IPS-20b (cell line): ENCODE results near the gene EPB41.

Experiments
- H3K27ac ChIP-seq: one replicate; pipeline ENCODE4 v1.5.1; 2013; ENCODE audit warnings: low read length
- H3K27me3 ChIP-seq: 2 replicates; pipeline ENCODE4 v1.6.1; 2013; ENCODE audit warnings: mild to moderate bottlenecking, low read length, inconsistent platforms; ENCODE audit not compliant: insufficient read depth
- H3K36me3 ChIP-seq: 2 replicates; pipeline ENCODE4 v1.6.1; 2013; ENCODE audit warnings: low read depth, mild to moderate bottlenecking, inconsistent platforms, low read length, moderate library complexity; ENCODE audit not compliant: insufficient read depth
- H3K4me1 ChIP-seq: 2 replicates; pipeline ENCODE4 v1.6.1; 2013; ENCODE audit warnings: mild to moderate bottlenecking, control low read depth, inconsistent platforms, low read length, moderate library complexity; ENCODE audit not compliant: insufficient read depth
- H3K4me3 ChIP-seq: 2 replicates; pipeline ENCODE4 v1.5.1; 2013; ENCODE audit warnings: mild to moderate bottlenecking, low read length, inconsistent platforms
- H3K9ac ChIP-seq: 2 replicates; pipeline ENCODE4 v1.6.1; 2013; ENCODE audit warnings: low read depth, mild to moderate bottlenecking, inconsistent platforms, low read length, moderate library complexity
- H3K9me3 ChIP-seq: 2 replicates; pipeline ENCODE4 v1.6.1; 2013; ENCODE audit warnings: mild to moderate bottlenecking, low read depth, low read length, inconsistent platforms; ENCODE audit not compliant: insufficient read depth

The EPB41 gene

DNA sequence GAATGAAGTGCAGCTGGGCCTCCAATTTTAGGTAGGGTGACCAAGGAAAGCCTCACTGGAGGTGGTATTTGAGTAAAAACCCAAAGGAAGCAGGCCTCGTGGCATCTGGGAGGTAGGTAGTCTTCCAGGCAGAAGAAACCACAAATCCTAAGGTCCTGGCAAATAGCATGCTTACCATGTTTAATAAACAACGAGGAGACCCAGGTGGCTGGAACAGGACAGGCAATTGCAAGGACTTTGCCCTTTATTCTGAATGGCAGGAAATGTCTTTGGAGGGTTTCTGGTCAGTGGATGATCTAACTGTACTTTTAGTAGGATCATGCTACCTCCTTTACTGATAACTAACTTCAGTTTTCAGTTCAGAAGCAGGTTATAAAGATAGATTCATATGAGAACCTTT lies 52.2 kb downstream of the EPB41 start:
- H3K36me3 ChIP-seq = no peaks in the 10 kb centered on the region
- no peak overlapping the region for H3K27ac ChIP-seq

GRCh38 chr1:28971980-28972771 lies 57.8 kb downstream of the EPB41 start:
- Histone ChIP-seq H3K4me3 (no peak overlapping the region), H3K9me3 (no peaks in the 10 kb centered on the region), H3K9ac (no peak overlapping the region), H3K27ac (no peak overlapping the region), H3K27me3 (no peaks in the 10 kb centered on the region), H3K36me3 (no peaks in the 10 kb centered on the region), H3K4me1 (no peaks in the 10 kb centered on the region; the same call in 1 of the 2 replicates)

More for the DNA sequence above, 52.2 kb downstream of the EPB41 start:
- Histone ChIP-seq H3K4me3 (no peak overlapping the region), H3K27me3 (no peaks in the 10 kb centered on the region), H3K9ac (no peak overlapping the region), H3K9me3 (no peaks in the 10 kb centered on the region), H3K4me1 (peaks cover 4% of the 10 kb centered on the region; the same call in 1 of the 2 replicates)

- H3K36me3 ChIP-seq = no peaks in the 10 kb centered on the region
- no peak overlapping the region for H3K9ac ChIP-seq
- no peak overlapping the region for H3K4me3 ChIP-seq
- H3K27ac ChIP-seq = no peak overlapping the region
- no peaks in the 10 kb centered on the region; the same call in 1 of the 2 replicates for H3K4me1 ChIP-seq
- no peaks in the 10 kb centered on the region for H3K9me3 ChIP-seq
- H3K27me3 ChIP-seq = no peaks in the 10 kb centered on the region
These were observed 59.4 kb downstream of the EPB41 start for GRCh38 chr1:28973596-28974421.

DNA sequence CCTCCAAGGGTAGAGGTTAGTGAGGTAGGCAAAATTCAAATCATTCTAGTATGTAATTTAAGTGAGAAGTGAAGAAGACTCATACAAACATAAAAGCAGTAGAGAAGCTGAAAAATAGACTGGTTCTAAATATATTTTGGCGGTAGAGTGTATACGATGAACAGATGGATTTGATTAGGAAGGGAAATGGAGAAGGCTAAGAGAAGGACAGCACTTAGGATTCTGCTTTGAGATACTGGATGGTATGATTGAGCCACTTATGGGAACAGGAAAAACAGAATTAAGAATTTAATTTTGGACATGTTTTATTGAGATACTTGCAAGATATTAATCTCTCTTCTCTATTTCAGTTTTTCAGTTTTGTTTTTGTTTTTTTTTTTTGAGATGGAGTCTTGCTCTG lies 60.1 kb downstream of the EPB41 start:
- Histone ChIP-seq H3K9me3 (no peaks in the 10 kb centered on the region), H3K9ac (no peak overlapping the region), H3K4me1 (no peaks in the 10 kb centered on the region; the same call in 1 of the 2 replicates), H3K27me3 (no peaks in the 10 kb centered on the region), H3K36me3 (no peaks in the 10 kb centered on the region), H3K4me3 (no peak overlapping the region), H3K27ac (no peak overlapping the region)

DNA sequence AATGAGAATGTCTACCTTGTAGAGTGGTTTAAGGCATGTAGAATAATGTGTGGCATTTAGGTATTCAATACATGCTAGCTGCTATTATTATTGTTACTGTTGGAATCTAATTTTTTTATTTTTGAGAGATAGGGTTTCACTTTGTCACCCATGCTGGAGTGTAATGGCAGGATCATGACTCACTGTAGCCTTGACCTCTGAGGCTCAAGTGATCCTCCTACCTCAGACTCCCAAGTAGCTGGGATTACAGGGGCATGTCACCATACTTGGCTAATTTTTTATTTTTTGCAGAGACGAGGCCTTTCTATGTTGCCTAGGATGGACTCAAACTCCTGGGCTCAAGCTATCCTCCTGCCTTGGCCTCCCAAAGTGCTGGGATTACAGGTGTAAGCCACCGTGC lies 61.9 kb downstream of the EPB41 start:
- H3K36me3 ChIP-seq = no peaks in the 10 kb centered on the region
- H3K27ac ChIP-seq = no peak overlapping the region
- no peak overlapping the region for H3K4me3 ChIP-seq
- H3K9me3 ChIP-seq = no peaks in the 10 kb centered on the region
- H3K27me3 ChIP-seq = no peaks in the 10 kb centered on the region
- no peaks in the 10 kb centered on the region; the same call in 1 of the 2 replicates for H3K4me1 ChIP-seq
- H3K9ac ChIP-seq = no peak overlapping the region

DNA sequence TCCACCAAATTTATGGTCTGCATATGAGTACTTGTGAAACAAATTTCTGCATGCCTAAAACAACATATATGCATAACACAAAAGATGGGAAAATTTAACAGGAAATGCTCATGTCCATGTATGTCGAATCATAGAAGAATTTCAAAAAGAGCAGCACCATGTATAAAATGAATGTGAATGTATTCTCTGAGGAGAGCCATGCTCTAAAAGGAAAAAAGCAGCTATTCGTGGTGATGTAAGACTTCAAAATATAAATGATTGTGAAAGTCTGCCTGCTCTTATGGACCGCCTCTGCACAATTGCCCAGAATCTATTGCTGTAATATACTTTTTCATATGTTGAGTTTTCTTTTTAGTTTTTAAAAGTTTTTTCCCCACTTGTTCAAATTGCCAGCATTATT lies 66.8 kb downstream of the EPB41 start:
- Histone ChIP-seq H3K4me3 (no peak overlapping the region), H3K36me3 (no peaks in the 10 kb centered on the region), H3K9ac (no peak overlapping the region), H3K27me3 (no peaks in the 10 kb centered on the region), H3K27ac (no peak overlapping the region), H3K4me1 (peaks cover 16% of the 10 kb centered on the region; the same call in 1 of the 2 replicates), H3K9me3 (no peaks in the 10 kb centered on the region)

GRCh38 chr1:28982198-28982597 lies 67.8 kb downstream of the EPB41 start:
- Histone ChIP-seq H3K4me3 (no peak overlapping the region), H3K27ac (no peak overlapping the region), H3K9ac (no peak overlapping the region), H3K36me3 (no peaks in the 10 kb centered on the region), H3K9me3 (no peaks in the 10 kb centered on the region), H3K27me3 (no peaks in the 10 kb centered on the region), H3K4me1 (peaks cover 16% of the 10 kb centered on the region; the same call in 1 of the 2 replicates)

GRCh38 chr1:28983091-28983490 lies 68.7 kb downstream of the EPB41 start:
- Histone ChIP-seq H3K27me3 (no peaks in the 10 kb centered on the region), H3K9ac (no peak overlapping the region; the same call in 1 of the 2 replicates), H3K36me3 (peaks cover 5% of the 10 kb centered on the region; the same call in 1 of the 2 replicates), H3K4me1 (peaks cover 16% of the 10 kb centered on the region; the same call in 1 of the 2 replicates), H3K27ac (no peak overlapping the region), H3K4me3 (0 out of 2 replicates have a peak overlapping the region, but pooled peaks have one; percentile 2), H3K9me3 (no peaks in the 10 kb centered on the region)

GRCh38 chr1:28983509-28984310 lies 69.3 kb downstream of the EPB41 start:
- Histone ChIP-seq H3K9ac (no peak overlapping the region; the same call in 1 of the 2 replicates), H3K27ac (no peak overlapping the region), H3K4me3 (0 out of 2 replicates have a peak overlapping the region, but pooled peaks have one; percentile 2), H3K4me1 (peaks cover 16% of the 10 kb centered on the region; the same call in 1 of the 2 replicates), H3K36me3 (peaks cover 5% of the 10 kb centered on the region; the same call in 1 of the 2 replicates), H3K9me3 (no peaks in the 10 kb centered on the region), H3K27me3 (no peaks in the 10 kb centered on the region)

GRCh38 chr1:28984311-28984684 lies 69.9 kb downstream of the EPB41 start:
- peaks cover 6% of the 10 kb centered on the region; the same call in 1 of the 2 replicates for H3K36me3 ChIP-seq
- no peaks in the 10 kb centered on the region for H3K9me3 ChIP-seq
- H3K27me3 ChIP-seq = no peaks in the 10 kb centered on the region
- H3K27ac ChIP-seq = no peak overlapping the region
- H3K4me3 ChIP-seq = no peak overlapping the region
- H3K4me1 ChIP-seq = peaks cover 16% of the 10 kb centered on the region; the same call in 1 of the 2 replicates
- no peak overlapping the region for H3K9ac ChIP-seq

DNA sequence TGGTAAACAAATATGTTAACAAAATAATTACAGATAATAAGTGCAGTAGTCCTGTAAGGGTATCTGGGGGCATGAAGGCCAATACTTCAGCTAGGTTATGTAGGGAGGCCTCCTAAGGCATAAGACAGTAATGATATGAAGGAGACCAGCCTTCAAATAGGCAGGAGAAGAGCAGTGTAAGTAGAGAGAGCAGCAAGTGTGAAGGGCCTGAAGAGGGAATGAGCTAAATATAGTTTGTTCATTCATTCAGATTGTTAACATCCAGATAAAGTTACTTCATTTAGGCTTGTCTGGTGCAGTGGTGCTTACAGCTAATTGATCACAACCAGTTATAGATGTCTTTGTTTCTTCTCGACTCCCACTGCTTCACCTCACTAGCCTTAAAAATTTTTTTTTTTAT lies 71.1 kb downstream of the EPB41 start:
- H3K36me3 ChIP-seq = peaks cover 9% of the 10 kb centered on the region; the same call in 1 of the 2 replicates

More for the DNA sequence above, 71.1 kb downstream of the EPB41 start:
- no peak overlapping the region for H3K9ac ChIP-seq
- no peaks in the 10 kb centered on the region for H3K27me3 ChIP-seq
- H3K9me3 ChIP-seq = no peaks in the 10 kb centered on the region
- H3K27ac ChIP-seq = no peak overlapping the region
- H3K4me1 ChIP-seq = peaks cover 16% of the 10 kb centered on the region; the same call in 1 of the 2 replicates
- no peak overlapping the region for H3K4me3 ChIP-seq
